ENCODE measurements around the gene ZMIZ2. TPM values are rescaled to one million over a fixed set of nuclear protein-coding genes. Genes with fewer than 3 reads are reported as not detected.

Gene ZMIZ2
- total RNA-seq, 2 donors from 2014 or later, result 30.9 to 50.4 TPM

DNA sequence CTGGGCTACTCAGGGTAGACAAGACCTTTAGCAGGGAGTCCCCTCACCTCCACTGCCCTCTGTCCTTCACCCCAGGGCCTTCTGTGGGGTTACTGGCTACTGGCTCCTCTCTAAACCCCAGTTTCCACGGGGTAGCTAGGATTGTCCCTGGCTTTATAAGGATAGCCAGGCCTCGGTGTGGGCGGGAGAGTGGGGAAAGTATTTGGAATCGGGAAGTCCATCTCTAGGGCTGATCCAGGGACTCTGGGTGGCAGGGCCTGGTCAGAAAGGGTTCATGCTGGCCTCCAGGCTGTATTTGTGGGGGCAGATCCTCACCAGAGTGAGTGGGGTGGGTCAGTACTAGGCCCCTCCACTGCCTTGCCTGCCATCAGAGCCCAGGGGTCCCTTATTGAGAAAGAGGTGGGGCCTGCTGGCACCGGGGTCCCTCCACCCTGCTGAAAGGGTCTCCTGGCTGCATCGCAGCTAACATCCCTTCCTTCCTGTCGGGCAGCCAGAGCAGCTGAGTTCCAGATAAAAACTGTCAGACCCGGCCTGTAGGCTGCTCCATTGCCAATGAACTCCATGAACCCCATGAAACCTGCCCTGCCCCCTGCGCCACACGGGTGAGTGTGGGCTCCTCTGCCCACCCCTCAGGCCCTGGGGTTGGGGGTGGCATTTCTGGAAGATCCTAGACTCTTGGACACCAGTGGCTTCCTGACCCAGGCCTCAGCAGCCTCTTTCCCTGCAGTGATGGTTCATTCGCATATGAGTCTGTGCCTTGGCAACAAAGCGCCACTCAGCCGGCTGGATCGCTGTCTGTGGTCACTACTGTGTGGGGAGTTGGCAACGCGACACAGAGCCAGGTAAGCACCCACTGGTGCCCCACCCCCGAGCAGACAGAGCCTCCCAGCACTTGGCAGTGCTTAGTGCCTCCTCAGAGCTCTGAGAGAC lies 7.3 kb downstream of the ZMIZ2 start:
- Histone ChIP-seq H3K9me3 (no peaks in the 10 kb centered on the region), H3K4me1 (peaks cover 29% of the 10 kb centered on the region), H3K36me3 (replicated peaks in 1 of 2; ENCODE audit: insufficient read depth in 1 of 2, low read depth in 2 of 2) (peaks cover 0 to 20% of the 10 kb centered on the region in 2 donors), H3K27ac (no peak overlapping the region), H3K27me3 (no peaks in the 10 kb centered on the region), H3K4me3 (no peak overlapping the region)
- TF ChIP-seq POLR2A (IDR thresholded peaks at IDR 0.05), result no peak
- TF ChIP-seq, protein P1, sequence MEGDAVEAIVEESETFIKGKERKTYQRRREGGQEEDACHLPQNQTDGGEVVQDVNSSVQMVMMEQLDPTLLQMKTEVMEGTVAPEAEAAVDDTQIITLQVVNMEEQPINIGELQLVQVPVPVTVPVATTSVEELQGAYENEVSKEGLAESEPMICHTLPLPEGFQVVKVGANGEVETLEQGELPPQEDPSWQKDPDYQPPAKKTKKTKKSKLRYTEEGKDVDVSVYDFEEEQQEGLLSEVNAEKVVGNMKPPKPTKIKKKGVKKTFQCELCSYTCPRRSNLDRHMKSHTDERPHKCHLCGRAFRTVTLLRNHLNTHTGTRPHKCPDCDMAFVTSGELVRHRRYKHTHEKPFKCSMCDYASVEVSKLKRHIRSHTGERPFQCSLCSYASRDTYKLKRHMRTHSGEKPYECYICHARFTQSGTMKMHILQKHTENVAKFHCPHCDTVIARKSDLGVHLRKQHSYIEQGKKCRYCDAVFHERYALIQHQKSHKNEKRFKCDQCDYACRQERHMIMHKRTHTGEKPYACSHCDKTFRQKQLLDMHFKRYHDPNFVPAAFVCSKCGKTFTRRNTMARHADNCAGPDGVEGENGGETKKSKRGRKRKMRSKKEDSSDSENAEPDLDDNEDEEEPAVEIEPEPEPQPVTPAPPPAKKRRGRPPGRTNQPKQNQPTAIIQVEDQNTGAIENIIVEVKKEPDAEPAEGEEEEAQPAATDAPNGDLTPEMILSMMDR (IDR thresholded peaks at IDR 0.05), result no peak
- no peak for DNase-seq
- no peak for ATAC-seq
- intact Hi-C loops (cut with DNase I), result no loop called here
- 75 to 83% methylated on average over 3 to 17 of the region's 17 CpGs for WGBS, 2 donors

- Histone ChIP-seq H3K27me3 (no peaks in the 10 kb centered on the region), H3K36me3 (replicated peaks in 1 of 2; ENCODE audit: insufficient read depth in 1 of 2, low read depth in 2 of 2) (peaks cover 0 to 24% of the 10 kb centered on the region in 2 donors), H3K27ac (no peak overlapping the region), H3K9me3 (no peaks in the 10 kb centered on the region), H3K4me3 (no peak overlapping the region), H3K4me1 (peaks cover 20% of the 10 kb centered on the region)
- intact Hi-C loops (cut with DNase I), result no loop called here
- ATAC-seq (no peak), DNase-seq (no peak)
- WGBS, 2 donors, result 95 to 100% methylated on average over 8 to 10 of the region's 12 CpGs
- TF ChIP-seq, protein P1 (IDR thresholded peaks at IDR 0.05), result no peak
- TF ChIP-seq POLR2A (IDR thresholded peaks at IDR 0.05), result no peak
These were observed 8.3 kb downstream of the ZMIZ2 start for GRCh38 chr7:44756904-44757303.

DNA sequence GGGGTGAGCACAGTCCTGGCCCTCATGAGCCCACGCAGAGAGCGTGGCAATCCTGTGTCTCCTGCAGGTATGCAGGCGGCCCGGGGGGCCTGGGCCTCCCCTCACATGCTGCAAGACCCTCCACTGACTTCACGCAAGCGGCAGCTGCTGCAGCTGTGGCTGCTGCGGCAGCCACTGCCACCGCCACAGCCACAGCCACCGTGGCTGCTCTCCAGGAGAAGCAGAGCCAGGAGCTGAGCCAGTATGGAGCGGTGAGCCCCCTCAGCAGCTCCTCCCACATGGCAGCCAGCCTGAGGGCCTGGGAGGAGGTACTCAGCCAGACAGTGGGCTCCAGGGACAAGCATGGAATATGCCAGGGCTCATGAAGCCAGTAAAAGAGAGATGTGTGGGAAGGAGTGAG lies 8.7 kb downstream of the ZMIZ2 start:
- TF ChIP-seq POLR2A (IDR thresholded peaks at IDR 0.05), result no peak
- TF ChIP-seq, protein P1 (IDR thresholded peaks at IDR 0.05), result no peak
- intact Hi-C loops (cut with DNase I), result no loop called here
- H3K4me1 ChIP-seq, result peaks cover 20% of the 10 kb centered on the region
- no peak for DNase-seq
- 64 to 92% methylated on average over 5 to 7 of the region's 10 CpGs for WGBS, 2 donors
- H3K27ac ChIP-seq, result no peak overlapping the region
- peaks cover 0 to 24% of the 10 kb centered on the region in 2 donors for H3K36me3 ChIP-seq (replicated peaks in 1 of 2; ENCODE audit: insufficient read depth in 1 of 2, low read depth in 2 of 2)
- no peak for ATAC-seq
- H3K4me3 ChIP-seq, result no peak overlapping the region
- no peaks in the 10 kb centered on the region for H3K9me3 ChIP-seq
- no peaks in the 10 kb centered on the region for H3K27me3 ChIP-seq

DNA sequence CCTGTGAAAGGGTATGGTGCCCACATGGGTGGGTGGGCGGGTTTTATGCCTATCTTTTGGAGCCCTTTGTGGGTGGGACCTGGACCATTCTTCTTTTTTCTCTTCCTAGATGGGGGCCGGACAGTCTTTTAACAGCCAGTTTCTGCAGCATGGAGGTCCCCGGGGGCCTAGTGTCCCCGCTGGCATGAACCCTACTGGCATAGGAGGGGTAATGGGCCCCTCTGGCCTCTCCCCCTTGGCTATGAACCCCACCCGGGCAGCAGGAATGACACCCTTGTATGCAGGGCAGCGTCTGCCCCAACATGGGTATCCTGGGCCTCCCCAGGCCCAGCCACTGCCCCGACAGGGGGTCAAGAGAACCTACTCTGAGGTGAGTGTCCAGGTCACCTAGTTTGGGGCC lies 9.1 kb downstream of the ZMIZ2 start:
- Histone ChIP-seq H3K4me3 (no peak overlapping the region), H3K9me3 (no peaks in the 10 kb centered on the region), H3K27ac (no peak overlapping the region), H3K36me3 (replicated peaks in 1 of 2; ENCODE audit: insufficient read depth in 1 of 2, low read depth in 2 of 2) (peaks cover 0 to 24% of the 10 kb centered on the region in 2 donors), H3K4me1 (peaks cover 20% of the 10 kb centered on the region), H3K27me3 (no peaks in the 10 kb centered on the region)
- intact Hi-C loops (cut with DNase I), result no loop called here
- ATAC-seq (no peak), DNase-seq (no peak)
- 87 to 90% methylated on average over 6 to 7 of the region's 7 CpGs for WGBS, 2 donors
- TF ChIP-seq POLR2A (IDR thresholded peaks at IDR 0.05), result no peak
- TF ChIP-seq, protein P1 (IDR thresholded peaks at IDR 0.05), result no peak
